NCI-H460 (cell line): ENCODE results near the gene TLL2. TPM values are rescaled to one million over a fixed set of nuclear protein-coding genes. Genes with fewer than 3 reads are reported as not detected.

Source experiments
- DNase-seq: peaks from one replicate; pipeline ENCODE4 v3.0.0-alpha.2; 2016; ENCODE audit warnings: low read depth; ENCODE audit errors: extremely low read depth
- total RNA-seq: library from RNA; depleted of rRNA; stranded (reverse); fragments of >200 nt; shearing (Covaris generic); gene quantifications from 2 replicates; pipeline ENCODE4 v1.2.3, GENCODE V29; 2014

The TLL2 gene
- total RNA-seq, 1 experiment from 2014 or later, result 0.12 TPM

- no peak for DNase-seq
These were observed 144.8 kb downstream of the TLL2 start for GRCh38 chr10:96368971-96369370.

GRCh38 chr10:96367470-96367869 is 146.3 kb downstream of the TLL2 start:
- no peak for DNase-seq

DNA sequence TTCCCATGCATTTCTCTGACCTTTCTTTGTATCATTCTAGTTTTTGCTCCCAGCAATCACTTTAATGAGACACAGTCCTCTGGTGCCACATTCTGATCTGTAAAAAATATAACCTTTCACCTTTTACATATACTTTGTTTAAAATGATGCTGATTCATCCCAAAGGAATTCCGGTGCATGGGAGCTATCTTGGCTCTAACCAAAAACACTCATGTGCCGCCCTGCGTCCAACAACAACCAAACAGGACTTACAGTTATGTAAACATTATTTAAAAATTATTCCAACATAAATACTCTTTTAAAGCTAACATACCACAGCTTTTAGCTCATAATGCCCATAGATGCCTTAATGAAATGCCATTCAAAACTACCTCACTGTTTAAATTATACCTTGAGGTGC is 147.2 kb downstream of the TLL2 start:
- no peak for DNase-seq

DNA sequence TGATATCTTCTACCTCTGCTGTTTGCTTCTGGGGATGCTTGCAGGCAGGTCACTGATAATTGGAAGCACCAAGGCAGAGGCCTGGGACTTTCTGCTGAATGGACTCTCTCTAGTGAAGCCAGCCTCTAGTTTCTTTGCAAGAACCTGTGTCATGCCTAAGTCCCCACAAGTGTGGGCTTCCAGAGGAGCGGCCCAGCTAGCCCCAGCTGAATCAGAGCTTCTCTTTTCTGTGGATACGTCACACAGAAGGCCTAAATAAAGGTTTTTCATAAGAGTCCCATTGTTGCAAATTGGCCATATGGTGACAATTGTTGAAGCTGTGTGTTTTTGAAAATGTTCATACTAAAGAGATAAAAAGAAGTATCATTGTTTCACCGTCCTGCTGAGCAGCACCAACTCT is 148.2 kb downstream of the TLL2 start:
- no peak for DNase-seq

DNA sequence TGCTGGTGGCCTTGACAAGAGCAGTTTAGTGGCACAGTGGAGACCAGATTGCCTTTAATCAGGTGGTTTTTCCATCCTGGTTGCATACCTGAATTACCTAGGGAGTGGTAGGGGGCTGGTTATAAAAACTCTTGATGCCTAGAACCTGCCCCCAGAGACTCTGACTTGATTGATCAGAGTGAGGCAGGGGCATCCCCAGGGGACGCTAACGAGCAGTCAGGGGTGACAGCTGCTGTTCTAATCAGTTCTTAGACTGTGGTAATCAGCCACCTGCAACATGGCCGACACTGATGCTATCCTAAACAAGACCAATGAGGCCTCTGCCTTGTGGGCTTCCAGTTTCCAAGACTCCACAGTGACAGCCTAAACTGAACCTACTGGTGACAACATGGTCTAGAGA is 153.0 kb downstream of the TLL2 start:
- DNase-seq, result no peak

DNA sequence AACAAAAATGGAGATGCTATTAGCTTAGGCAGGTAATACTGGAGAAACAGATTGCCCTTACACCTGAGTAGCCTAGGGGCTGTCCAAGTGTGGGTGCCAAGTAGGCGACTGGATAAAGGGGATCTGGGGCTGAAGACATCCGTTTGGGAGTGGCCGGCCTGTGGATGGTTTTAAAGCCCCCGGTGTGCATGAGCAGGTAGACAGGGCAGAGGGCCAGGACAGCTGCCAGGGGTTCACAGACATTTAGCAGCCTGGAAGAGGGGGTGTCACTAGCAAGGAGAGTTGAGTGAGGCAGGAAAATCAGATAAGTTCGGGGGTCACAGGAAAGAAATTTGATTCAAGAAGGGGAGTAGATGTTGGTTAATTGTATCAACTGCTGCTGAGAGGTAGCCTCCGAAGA is 153.4 kb downstream of the TLL2 start:
- DNase-seq, result no peak

- DNase-seq, result no peak
These were observed 154.1 kb downstream of the TLL2 start for GRCh38 chr10:96359616-96360015.

GRCh38 chr10:96358851-96359540 is 154.7 kb downstream of the TLL2 start, which contains the start of gene OPALIN:
TSS of gene OPALIN (minus strand) at chr10:96359002. CDS start at chr10:96358896, 106 bp downstream.
- no peak for DNase-seq

DNA sequence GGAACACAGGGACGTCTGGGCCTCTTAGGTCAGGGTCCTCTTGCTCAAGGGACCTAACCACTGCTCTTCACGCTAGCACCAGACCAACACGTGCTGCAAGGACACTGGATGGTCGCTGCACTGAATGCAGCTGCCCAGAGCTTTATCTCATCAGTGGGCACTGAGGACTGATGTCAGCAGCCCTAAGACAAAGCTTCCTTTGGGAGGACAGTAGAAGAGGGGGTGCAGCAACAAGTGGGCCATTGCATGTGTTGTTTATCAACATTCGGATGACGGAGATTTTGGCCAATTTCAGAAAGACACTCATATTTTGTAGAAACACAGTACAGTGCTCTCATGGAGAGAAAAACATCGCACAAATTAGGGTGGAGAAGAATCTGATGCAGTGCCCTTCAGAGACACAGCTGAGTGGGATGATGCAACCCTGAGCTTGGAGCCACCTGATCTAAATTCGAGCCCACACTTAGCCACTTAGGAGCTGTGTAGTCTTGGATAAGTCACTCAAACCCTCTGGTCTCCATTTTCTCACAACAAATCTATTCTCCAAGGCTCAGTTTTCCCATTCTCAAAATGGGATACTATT is 156.6 kb downstream of the TLL2 start:
- DNase-seq, result no peak

- no peak for DNase-seq
These were observed 161.1 kb downstream of the TLL2 start for GRCh38 chr10:96352582-96352981.

DNA sequence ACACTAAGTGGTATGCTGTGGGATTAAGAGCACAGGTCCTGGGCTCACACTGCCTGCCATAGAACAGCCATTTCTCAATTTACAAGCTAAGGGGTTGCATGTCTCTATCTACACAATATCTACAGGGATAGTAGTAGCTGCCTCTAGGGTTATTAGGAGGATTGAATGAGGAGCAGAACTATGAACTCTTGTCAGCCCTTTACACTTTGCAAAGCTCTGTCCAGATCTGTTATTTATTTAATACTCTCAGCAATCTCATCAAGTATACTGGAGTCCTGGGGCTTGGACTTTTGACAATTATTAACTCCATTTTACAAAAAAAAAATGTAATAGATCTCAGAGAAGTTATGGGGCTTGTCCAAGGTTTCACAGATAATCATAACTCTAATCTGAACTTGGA is 161.7 kb downstream of the TLL2 start:
- DNase-seq, result no peak

GRCh38 chr10:96346295-96346694 is 167.4 kb downstream of the TLL2 start:
- no peak for DNase-seq

DNA sequence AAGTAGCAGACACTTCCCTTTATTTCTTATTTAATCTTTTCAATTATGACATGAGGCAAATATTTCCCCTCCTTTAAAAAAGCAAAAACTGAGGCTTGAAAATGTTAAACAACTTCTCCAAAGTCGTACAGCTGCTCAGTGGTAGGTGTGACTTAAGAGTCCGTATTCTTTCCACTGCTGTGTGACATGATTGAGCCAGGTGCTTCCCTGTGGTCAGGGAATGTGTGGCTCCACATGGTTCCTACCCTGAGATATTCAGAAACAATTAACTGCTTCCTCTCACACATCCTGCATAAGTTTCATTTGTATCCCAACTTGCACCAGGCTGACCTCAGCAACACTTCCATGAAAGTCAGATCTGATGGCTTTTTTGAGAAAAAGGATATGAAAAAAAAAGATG is 168.5 kb downstream of the TLL2 start:
- no peak for DNase-seq

DNA sequence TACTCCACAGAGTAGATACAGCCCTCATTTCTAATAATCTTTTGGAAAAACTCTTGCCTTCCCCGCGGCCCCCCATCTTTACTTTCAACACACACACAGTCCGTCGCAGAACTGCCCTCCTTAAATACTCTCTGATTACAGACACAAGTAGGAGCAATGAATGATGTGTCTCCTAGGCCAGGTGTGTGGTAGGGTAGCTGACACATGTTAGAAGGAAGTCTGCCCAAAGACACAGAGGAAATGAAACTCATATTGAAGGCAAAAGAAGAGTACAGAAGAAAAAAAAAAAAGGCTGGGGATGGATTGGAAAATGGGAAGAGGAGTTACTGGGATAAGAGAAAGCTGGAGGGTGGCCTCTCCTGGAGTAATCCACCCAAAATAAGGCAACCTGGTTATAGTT is 169.5 kb downstream of the TLL2 start:
- DNase-seq, result no peak

DNA sequence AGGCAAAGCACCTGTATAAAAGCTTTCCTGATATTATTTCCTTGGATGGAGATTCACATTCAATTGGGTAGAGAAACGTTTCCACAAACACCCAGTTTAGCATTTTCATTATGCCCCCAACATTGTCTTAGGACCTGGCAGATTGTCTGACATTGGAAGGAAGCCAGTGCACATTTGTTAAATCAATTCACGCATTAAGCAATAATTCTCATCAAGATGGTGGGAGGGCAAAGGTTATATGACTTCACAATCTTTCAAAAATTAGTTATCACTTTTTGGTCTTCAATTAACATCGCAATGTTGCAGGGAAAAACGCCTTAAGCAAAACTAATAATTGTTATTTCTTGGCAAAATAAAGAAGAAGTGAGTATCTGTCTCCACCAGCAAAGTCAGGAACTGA is 171.3 kb downstream of the TLL2 start:
- DNase-seq, result no peak

GRCh38 chr10:96341219-96342182 is 172.2 kb downstream of the TLL2 start:
- no peak for DNase-seq

- DNase-seq, result peak; percentile 65
These were observed 173.5 kb downstream of the TLL2 start for GRCh38 chr10:96339956-96340904.

DNA sequence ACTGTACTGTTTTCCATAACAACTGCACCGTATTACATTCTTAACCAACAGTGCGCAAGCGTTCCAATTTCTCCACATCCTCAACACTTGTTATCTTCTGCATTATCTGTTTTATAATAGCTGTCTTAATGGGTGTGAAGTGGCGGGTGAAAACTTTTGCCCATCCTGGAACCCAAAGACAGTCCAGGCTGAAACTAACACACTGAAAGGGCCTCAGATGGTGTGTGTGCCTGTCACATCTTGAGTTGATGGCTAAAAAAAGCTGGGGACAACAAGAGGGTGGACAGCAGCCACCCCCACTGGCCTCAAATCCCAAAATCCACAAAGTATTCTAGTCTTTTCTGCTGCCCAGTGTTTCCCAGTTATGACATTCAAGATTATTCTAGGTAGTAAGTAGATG is 174.3 kb downstream of the TLL2 start:
- no peak for DNase-seq

GRCh38 chr10:96338279-96338925 is 175.3 kb downstream of the TLL2 start:
- no peak for DNase-seq

DNA sequence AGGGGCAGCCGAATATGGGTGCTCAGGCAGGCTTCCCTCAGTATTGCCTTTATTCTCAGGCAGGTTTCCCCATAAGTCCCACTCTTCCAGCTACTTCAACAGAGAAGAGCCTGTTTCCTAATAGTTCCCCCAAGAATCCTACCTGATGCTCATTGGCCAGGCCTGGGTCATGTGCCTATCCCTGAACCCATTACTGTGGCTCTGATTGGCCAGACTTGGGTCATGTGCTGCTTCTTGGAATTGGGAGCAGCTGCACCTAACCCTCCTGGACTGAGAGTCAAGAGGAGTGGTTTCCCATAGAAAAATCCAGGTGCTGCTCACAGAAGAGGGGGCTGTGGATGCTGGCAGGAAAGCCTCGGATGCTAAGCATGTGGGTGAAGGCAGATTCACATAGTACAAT is 176.6 kb downstream of the TLL2 start:
- no peak for DNase-seq
